SHP77 treated with DMSO at 0.1 percent for 48 hours (cell line): ENCODE measurements around the gene GCNT2.
"Not testable (repeated sequence)": the region's sequence is repeated elsewhere in the genome, so short reads cannot be mapped to it uniquely, and the experiment has no call there.

Source experiments
- DNase-seq: peaks from one replicate; lab custom pipeline; 2025; lab: John Stamatoyannopoulos, UW

GCNT2 gene

GRCh38 chr6:10660431-10661191, 139.5 kb downstream of the GCNT2 start:
- DNase-seq, result peak; percentile 4

DNA sequence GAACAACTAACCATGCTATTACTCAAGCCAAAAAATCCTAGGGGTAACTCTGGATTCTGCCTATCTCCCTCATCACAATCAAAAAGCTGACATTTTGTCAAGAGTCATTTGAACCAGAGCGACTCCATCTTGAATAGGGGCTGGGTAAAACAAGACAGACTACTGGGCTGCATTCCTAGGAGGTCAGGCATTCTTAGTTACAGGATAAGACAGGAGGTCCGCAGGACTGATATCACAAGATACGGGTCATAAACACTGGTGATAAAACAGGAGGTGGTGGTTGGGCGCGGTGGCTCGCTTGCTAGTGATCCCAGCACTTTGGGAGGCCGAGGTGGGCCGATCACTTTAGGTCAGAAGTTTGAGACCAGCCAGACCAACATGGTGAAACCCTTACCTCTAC, 141.1 kb downstream of the GCNT2 start:
- DNase-seq, result no peak

- no peak for DNase-seq
Measured at GRCh38 chr6:10662742-10663141, 141.6 kb downstream of the GCNT2 start.

DNA sequence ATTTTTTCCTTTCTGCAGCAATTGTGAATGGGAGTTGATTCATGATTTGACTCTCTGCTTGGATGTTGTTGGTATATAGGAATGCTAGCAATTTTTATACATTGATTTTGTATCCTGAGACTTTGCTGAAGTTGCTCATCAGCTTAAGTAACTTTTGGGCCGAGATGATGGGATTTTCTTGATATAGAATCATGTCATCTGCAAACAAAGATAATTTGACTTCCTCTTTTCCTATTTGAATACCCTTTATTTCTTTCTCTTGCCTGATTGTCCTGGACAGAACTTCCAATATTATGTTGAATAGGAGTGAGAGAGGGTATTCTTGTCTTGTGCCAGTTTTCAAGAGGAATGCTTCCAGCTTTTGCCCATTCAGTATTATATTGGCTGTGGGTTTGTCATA, 144.4 kb downstream of the GCNT2 start:
- DNase-seq, result not testable (repeated sequence)

- no peak for DNase-seq
Measured at GRCh38 chr6:10668126-10668917, 147.2 kb downstream of the GCNT2 start.

DNA sequence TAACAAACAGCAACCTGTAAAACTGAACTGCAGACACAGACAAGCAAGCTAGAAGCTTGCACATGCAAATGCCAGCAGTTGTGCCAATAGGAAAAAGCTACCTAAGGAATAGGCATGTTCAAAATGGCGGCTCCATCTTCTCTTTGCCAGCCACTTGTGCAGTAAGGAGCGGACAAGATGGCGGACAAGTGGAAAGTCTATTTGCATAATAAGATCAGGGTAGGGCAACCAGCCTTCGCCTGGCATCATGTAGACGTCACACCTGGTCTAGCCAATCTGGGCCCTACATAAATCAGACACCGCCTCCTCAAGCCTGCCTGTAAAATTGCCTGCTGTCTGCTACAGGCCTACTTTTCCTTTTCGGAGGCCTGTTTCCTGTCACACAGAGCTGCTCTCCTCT, 155.3 kb downstream of the GCNT2 start:
- DNase-seq, result no peak

- DNase-seq, result no peak
Measured at GRCh38 chr6:10678456-10678855, 157.3 kb downstream of the GCNT2 start.
